Esophagus squamous epithelium (tissue), 5 donors: ENCODE measurements around the gene CIBAR2. TPM values are rescaled to one million over a fixed set of nuclear protein-coding genes. Genes with fewer than 3 reads are reported as not detected.
A peak's percentile ranks its signal among the peaks of the same experiment; 100 is the strongest.

Experiments used
- DNase-seq: peaks from one replicate; lab custom pipeline; 2025; lab: John Stamatoyannopoulos, UW
- H3K27ac ChIP-seq, 4 donors: fragments of 200-600 bp; sonication (generic); one replicate each; pipeline ENCODE4 v1.5.1; 2016 to 2019; ENCODE audit warnings: mild to moderate bottlenecking in 1 of 4
- H3K27me3 ChIP-seq, 4 donors: fragments of 200-600 bp; sonication (generic); 1 replicate in 3 of 4; 2 replicates in 1 of 4; pipeline versions ENCODE4 v1.5.1 to v1.6.0; 2017 to 2021; ENCODE audit warnings: antibody characterized with exemption in 1 of 4
- H3K36me3 ChIP-seq, 3 donors: fragments of 200-600 bp; sonication (generic); one replicate each; pipeline ENCODE4 v1.5.1; 2016 to 2019
- H3K4me1 ChIP-seq, 3 donors: fragments of 200-600 bp; sonication (generic); one replicate each; pipeline ENCODE4 v1.5.1; 2017 to 2019
- H3K4me3 ChIP-seq, 4 donors: fragments of 200-600 bp; sonication (generic); 1 replicate in 3 of 4; 2 replicates in 1 of 4; pipeline ENCODE4 v1.5.1; 2016 to 2019; ENCODE audit warnings: mild to moderate bottlenecking in 2 of 4, moderate library complexity in 1 of 4
- H3K9me3 ChIP-seq, 3 donors: fragments of 200-600 bp; sonication (generic); one replicate each; pipeline ENCODE4 v1.5.1; 2016 to 2019
- POLR2A ChIP-seq, 4 donors: fragments of 450-650 bp; IDR thresholded peaks; one replicate each; pipeline ENCODE4 v1.6.1; 2017; ENCODE audit warnings: antibody characterized with exemption in 4 of 4, mild to moderate bottlenecking in 4 of 4, moderate library complexity in 3 of 4
- WGBS, 2 donors: methylation state at CpG; one replicate each; pipeline ENCODE4 v1.1.5; 2018; 5-methylcytosine and 5-hydroxymethylcytosine counted together
- intact Hi-C: fragments of 100-400 bp; cut with DNase I; formaldehyde crosslinking; loops from one replicate; pipeline ENCODE4 v1.15.0; 2022
- total RNA-seq, 4 donors: library from RNA; depleted of rRNA; stranded (reverse); fragments of >200 nt; gene quantifications; one replicate each; pipeline ENCODE4 v1.1.0, GENCODE V29; 2016
- TF ChIP-seq, protein P1 (sequence below), 6 experiments: fragments of 450-650 bp in 4 of 6; fragments of 200-600 bp in 2 of 6; sonication (generic) in 2 of 6; IDR thresholded peaks; one replicate each; pipeline ENCODE4 v1.5.1; 2016 to 2019; ENCODE audit warnings: antibody characterized with exemption in 6 of 6, mild to moderate bottlenecking in 4 of 6, moderate library complexity in 4 of 6
- donor health status: DM: yes; HTN: yes; CAD: no.

The CIBAR2 gene
- total RNA-seq, 4 donors from 2014 or later = not detected

DNA sequence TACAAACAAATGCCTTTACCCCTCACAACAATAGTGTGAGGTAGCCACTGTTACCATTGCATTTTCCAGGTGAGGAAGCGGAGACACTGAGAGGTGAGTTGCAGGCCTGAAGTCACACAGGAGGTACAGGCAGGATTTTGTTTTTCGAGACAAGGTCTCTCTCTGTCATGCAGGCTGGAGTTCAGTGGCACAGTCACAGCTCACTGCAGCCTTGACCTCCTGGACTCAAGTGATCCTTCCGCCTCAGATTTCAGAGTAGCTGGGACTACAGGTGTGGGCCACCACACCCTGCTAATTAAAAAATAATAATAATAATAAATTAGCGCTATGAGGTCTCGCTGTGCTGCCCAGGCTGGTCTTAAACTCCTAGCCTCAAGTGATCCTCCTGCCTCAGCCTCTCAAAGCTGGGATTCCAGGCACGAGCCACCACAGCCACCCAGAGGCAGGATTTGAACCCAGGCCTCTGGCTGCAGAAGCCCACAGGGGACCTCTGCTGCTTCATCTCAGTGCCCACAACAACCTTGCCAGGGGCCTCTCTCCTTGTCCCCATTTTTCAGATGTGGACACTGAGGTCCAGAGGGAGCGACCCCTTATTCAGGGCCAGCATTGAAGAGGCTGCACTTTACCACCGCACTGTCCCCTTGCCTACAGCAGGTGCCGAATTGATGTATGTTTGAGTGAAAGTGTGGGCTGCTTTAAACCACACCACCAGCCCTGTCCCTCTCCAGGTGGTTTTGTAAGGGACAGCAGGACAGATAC is 16.0 kb upstream of the CIBAR2 start:
- H3K27me3 ChIP-seq = peaks cover 0 to 17% (median 0%) of the 10 kb centered on the region in 4 donors
- no peak overlapping the region for H3K27ac ChIP-seq
- intact Hi-C loops = no loop called here
- no peaks in the 10 kb centered on the region for H3K36me3 ChIP-seq
- no peak for TF ChIP-seq POLR2A (IDR thresholded peaks at IDR 0.05)
- TF ChIP-seq, protein P1, sequence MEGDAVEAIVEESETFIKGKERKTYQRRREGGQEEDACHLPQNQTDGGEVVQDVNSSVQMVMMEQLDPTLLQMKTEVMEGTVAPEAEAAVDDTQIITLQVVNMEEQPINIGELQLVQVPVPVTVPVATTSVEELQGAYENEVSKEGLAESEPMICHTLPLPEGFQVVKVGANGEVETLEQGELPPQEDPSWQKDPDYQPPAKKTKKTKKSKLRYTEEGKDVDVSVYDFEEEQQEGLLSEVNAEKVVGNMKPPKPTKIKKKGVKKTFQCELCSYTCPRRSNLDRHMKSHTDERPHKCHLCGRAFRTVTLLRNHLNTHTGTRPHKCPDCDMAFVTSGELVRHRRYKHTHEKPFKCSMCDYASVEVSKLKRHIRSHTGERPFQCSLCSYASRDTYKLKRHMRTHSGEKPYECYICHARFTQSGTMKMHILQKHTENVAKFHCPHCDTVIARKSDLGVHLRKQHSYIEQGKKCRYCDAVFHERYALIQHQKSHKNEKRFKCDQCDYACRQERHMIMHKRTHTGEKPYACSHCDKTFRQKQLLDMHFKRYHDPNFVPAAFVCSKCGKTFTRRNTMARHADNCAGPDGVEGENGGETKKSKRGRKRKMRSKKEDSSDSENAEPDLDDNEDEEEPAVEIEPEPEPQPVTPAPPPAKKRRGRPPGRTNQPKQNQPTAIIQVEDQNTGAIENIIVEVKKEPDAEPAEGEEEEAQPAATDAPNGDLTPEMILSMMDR (IDR thresholded peaks at IDR 0.05) = no peak
- no peaks in the 10 kb centered on the region for H3K9me3 ChIP-seq
- peaks cover 14 to 63% (median 35%) of the 10 kb centered on the region in 3 donors for H3K4me1 ChIP-seq
- no peak overlapping the region for H3K4me3 ChIP-seq
- WGBS, 2 donors = 80 to 90% methylated on average over 8 to 9 of the region's 9 CpGs
- no peak for DNase-seq

DNA sequence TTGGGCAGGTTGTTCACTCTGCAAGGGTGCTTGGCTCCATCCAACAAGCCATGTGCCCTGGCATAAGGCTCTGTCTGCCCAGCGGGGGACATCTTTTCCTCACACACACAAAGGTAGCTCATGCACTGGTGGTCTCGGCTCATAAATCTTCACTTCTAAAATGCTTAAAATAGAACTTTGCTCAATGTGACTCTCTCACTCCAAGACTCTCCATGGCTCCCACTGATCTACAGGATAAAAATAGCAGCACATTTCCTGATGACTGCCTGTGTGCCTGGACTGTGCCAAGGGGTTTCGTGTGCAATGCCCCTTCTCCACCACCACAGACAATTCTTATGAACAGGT is 15.1 kb upstream of the CIBAR2 start:
- Histone ChIP-seq H3K9me3 (no peaks in the 10 kb centered on the region), H3K4me1 (peaks cover 14 to 63% (median 35%) of the 10 kb centered on the region in 3 donors)
- intact Hi-C loops = no loop called here

GRCh38 chr16:85126705-85127378 is 14.6 kb upstream of the CIBAR2 start:
- peaks cover 0 to 17% (median 0%) of the 10 kb centered on the region in 4 donors for H3K27me3 ChIP-seq
- 6% methylated on average over 7 of the region's 20 CpGs; no CpG with 5 or more reads in 1 of the 2 donors for WGBS, 2 donors
- TF ChIP-seq, protein P1 (IDR thresholded peaks at IDR 0.05) = no peak
- no peak for TF ChIP-seq POLR2A (IDR thresholded peaks at IDR 0.05)
- H3K36me3 ChIP-seq = no peaks in the 10 kb centered on the region
- H3K27ac ChIP-seq = peak overlapping the region in 3 of 4 donors; percentile 18 to 61 (median 30)
- intact Hi-C loops = no loop called here
- no peaks in the 10 kb centered on the region for H3K9me3 ChIP-seq
- H3K4me1 ChIP-seq = peaks cover 14 to 63% (median 35%) of the 10 kb centered on the region in 3 donors
- no peak for DNase-seq
- no peak overlapping the region for H3K4me3 ChIP-seq

More for the DNA sequence above, 15.1 kb upstream of the CIBAR2 start:
- no peak for DNase-seq
- 62 to 86% methylated on average over 3 of the region's 3 CpGs for WGBS, 2 donors
- Histone ChIP-seq H3K4me3 (no peak overlapping the region), H3K36me3 (no peaks in the 10 kb centered on the region), H3K27ac (no peak overlapping the region), H3K27me3 (peaks cover 0 to 17% (median 0%) of the 10 kb centered on the region in 4 donors)
- TF ChIP-seq POLR2A (IDR thresholded peaks at IDR 0.05) = no peak
- TF ChIP-seq, protein P1 (IDR thresholded peaks at IDR 0.05) = no peak

GRCh38 chr16:85126394-85126704 is 14.1 kb upstream of the CIBAR2 start:
- DNase-seq = no peak
- Histone ChIP-seq H3K4me3 (no peak overlapping the region), H3K27me3 (peaks cover 0 to 17% (median 0%) of the 10 kb centered on the region in 4 donors), H3K9me3 (no peaks in the 10 kb centered on the region), H3K4me1 (peaks cover 14 to 62% (median 35%) of the 10 kb centered on the region in 3 donors), H3K27ac (peak overlapping the region in 3 of 4 donors; percentile 18 to 61 (median 30)), H3K36me3 (no peaks in the 10 kb centered on the region)
- WGBS, 2 donors = 55 to 100% methylated on average over 3 to 11 of the region's 12 CpGs
- intact Hi-C loops = no loop called here
- no peak for TF ChIP-seq POLR2A (IDR thresholded peaks at IDR 0.05)
- TF ChIP-seq, protein P1 (IDR thresholded peaks at IDR 0.05) = no peak
